MV-4-11 (cell line): ENCODE data around the gene LMTK3.

Source experiments
- DNase-seq: peaks from one replicate; lab custom pipeline; 2025; lab: John Stamatoyannopoulos, UW

The LMTK3 gene

DNA sequence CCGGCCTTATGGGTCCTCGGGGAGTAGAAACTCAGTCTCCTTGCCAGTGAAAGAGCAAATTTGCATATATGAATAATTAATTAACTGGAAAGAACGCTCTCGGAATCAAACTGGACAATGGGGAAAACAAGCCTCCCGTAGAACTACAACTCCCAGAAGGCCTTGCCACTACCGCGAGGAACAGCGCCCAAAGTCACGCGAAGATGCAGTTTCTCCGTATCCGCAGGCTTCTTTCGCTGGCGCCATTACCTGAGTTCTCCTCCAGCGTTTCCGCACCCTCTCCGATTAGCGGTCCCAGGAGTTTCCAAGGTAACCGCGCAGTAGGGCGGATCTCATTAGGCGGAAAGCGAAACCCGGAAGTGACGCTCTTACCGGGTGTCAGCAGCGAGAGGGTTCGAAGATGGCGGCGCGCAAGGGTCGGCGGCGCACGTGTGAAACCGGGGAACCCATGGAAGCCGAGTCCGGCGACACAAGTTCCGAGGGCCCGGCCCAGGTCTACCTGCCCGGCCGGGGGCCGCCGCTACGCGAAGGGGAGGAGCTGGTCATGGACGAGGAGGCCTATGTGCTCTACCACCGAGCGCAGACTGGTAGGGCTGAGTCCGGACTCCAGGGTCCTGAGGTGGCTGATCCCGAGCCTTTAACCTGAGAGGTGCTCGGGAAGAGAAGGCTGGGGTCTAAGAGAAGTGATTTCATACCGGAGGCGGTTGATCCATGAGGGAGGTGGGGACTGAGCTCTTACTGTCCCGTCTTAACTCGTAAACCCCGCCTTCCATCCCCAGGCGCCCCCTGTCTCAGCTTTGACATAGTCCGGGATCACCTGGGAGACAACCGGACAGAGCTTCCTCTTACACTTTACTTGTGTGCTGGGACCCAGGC, 65.8 kb downstream of the LMTK3 start, which contains the start of gene GRWD1:
TSS of gene GRWD1 (plus strand) at position 378 of the 876 bp plus-strand sequence. CDS start at position 401, 23 bp downstream.
- DNase-seq, result peak; percentile 98

DNA sequence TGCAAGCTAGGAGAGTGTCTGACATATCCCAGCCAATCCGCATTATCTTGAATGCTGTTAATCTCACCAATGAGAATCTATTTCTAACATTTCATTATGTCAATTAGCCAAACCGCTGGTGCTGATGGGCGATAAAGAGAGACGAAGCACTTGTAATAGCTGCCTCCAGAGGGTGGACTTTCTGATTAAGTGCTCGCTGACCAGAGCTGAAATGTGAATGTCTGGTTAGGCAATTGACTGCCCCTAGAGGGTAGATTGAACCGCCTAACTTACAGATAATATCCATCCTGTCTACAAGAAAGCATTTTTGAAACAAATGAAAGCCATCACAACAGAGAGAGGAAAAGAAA, 66.4 kb downstream of the LMTK3 start:
- DNase-seq, result peak; percentile 88

DNA sequence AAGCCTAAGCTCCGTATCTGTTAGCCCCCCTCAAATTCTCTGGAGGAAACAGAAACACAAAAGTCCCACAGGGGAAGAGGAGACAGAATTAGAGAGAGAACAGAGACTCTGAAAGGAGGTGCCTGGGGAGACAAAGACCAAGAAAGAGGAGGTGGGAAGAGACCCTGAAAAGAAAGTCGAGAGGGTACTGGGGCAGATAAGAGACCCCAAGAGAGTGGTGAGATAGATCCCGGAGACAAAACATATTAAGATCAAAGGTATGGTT, 66.8 kb downstream of the LMTK3 start:
- no peak for DNase-seq

DNA sequence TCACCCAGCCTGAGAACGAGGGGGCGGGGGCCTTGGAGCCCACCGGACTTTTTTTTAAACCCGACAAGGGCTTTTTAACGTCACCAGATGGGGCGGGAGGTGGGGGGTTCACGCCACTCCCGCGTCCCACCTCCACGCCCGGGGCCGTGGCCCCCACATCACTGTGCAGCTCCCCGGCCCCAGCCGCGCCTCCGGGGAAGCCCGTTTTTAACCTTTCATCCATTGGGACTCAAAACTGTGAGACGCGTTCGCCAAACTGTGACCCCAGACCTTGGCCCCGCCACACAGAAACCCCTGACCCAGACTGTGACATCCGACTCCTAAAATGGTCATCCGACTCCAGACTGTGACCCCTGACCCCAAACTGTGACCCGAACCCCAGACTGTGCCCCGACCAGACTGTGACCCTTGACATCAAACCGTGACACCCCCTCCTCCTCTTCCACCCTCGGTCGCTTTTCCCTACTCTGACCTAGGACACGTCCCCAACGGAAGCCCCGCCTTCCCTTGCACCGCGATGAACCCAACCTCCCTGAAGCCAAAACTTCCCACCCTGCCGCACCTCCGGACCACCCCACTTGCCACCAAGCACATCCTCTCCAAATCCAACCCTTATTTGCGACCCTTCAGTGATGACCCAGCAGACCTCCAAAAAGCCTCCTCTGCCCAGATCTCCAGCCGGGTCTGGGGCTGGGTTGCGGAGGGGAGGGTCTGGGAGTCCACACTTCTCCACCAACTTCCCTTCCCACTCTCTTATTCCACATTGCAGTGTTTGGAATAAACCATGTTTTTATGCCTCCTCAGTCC, 67.3 kb downstream of the LMTK3 start:
- DNase-seq, result no peak

DNA sequence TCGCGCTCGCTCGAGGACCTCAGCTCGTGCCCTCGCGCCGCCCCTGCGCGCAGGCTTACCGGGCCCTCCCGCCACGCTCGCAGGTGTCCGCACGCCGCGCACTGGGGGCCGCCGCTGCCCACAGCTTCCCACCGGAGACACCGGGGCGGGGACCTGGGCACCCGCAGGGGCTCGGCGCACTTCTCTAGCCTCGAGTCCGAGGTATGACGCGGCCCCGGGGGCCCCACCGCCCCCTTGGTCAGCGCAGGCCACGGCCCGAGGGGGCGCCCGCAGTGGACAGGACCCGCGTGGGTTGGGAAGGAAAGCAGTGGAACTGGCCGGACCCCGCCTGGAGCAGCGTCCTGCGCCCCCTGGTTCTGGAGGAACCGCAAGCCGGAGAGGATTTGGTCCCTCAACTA, 67.9 kb downstream of the LMTK3 start:
- no peak for DNase-seq

DNA sequence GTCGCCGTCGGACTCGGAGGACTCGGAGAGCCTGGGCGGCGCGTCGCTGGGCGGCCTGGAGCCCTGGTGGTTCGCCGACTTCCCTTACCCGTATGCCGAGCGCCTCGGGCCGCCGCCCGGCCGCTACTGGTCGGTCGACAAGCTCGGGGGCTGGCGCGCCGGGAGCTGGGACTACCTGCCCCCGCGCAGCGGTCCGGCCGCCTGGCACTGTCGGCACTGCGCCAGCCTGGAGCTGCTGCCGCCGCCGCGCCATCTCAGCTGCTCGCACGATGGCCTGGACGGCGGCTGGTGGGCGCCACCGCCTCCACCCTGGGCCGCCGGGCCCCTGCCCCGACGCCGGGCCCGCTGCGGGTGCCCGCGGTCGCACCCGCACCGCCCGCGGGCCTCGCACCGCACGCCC, 68.4 kb downstream of the LMTK3 start:
- DNase-seq, result no peak

DNA sequence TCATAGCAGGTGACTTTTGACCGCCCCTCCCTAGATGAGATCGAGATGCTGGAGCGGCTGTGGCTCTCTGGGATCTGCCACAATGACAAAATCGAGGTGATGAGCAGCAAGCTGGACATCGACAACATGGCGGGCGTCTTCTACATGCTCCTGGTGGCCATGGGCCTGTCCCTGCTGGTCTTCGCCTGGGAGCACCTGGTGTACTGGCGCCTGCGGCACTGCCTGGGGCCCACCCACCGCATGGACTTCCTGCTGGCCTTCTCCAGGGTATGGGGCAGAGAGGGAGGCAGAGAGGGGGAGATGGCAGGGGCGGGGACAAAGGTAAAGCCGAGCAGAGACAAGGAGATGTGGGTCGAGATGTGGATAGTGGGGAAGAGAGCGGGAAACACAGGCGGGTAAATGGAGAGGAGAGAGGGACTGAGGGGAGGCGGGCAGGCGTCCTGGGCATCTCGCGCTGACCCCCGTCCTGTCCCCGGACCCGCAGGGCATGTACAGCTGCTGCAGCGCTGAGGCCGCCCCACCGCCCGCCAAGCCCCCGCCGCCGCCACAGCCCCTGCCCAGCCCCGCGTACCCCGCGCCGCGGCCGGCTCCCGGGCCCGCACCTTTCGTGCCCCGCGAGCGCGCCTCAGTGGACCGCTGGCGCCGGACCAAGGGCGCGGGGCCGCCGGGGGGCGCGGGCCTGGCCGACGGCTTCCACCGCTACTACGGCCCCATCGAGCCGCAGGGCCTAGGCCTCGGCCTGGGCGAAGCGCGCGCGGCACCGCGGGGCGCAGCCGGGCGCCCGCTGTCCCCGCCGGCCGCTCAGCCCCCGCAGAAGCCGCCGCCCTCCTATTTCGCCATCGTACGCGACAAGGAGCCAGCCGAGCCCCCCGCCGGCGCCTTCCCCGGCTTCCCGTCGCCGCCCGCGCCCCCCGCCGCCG, 69.3 kb downstream of the LMTK3 start:
- DNase-seq, result no peak

DNA sequence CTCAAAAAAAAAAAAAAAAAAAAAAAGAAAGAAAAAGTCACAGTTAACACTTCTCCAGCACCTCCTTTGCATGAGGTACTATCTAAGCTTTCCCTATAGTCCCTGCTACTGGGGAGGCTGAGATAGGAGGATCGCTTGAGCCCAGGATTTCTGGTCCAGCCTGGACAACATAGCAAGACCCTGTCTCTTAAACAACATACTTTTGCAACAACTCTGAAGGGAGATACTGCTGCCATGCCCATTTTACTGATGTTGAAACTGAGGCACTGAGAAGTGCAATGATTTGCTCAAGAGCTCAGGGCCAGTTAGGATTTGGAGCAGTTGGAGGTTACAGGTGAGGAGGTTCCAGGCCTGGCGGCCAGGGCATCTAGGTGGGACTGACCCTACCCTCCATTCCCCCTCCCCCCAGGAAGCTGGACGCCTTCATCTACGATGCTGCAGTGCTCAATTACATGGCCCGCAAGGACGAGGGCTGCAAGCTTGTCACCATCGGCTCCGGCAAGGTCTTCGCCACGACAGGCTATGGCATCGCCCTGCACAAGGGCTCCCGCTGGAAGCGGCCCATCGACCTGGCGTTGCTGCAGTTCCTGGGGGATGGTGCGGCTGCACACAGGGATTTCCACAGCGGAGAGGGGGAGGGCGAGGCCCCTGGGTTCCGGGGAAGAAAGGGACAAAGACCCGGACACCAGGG, 70.1 kb downstream of the LMTK3 start:
- no peak for DNase-seq

DNA sequence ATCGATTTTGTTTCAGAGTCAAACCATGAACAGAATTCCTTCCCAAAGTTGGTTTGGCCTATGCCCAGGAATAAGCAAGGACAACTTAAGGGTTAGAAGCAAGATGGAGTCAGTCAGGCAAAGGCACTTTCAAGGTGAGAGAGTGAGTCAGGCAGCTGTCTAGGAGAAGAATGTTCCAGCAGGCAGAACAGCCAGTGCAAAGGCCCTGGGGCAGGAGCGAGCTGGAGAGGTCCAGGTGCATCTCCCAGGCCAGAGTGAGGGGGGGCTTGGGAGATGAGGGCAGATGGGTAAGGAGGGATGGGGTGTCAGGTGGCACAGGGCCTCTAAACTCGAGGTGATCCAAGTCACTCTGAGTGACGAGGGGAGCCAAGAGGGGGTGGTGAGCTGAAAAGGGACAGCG, 75.0 kb downstream of the LMTK3 start:
- DNase-seq, result no peak
